ENCODE results near the gene PCDHGB2.
"Not testable (repeated sequence)": the region's sequence is repeated elsewhere in the genome, so short reads cannot be mapped to it uniquely, and the experiment has no call there.

PCDHGB2 gene

GRCh38 chr5:141403387-141403786 is 43.6 kb downstream of the PCDHGB2 start:
- Histone ChIP-seq H3K4me3 (peak overlapping the region; percentile 53), H3K27ac (no peak overlapping the region)
- DNase-seq (ENCODE audit: low spot score): no peak
- no peak for TF ChIP-seq CTCF (IDR thresholded peaks at IDR 0.05)

GRCh38 chr5:141407790-141408505 is 48.2 kb downstream of the PCDHGB2 start, which contains the start of gene PCDHGB6:
PCDHGB6 (plus strand) TSS chr5:141408021; CDS start chr5:141408203, 182 bp downstream.
- H3K4me3 ChIP-seq: peak within 1 kb of the TSS; percentile 61
- not testable (repeated sequence) for DNase-seq (ENCODE audit: low spot score); H3K27ac ChIP-seq

GRCh38 chr5:141409598-141410306 is 50.0 kb downstream of the PCDHGB2 start:
- Histone ChIP-seq H3K27ac (no peak overlapping the region), H3K4me3 (peak overlapping the region; percentile 34)
- TF ChIP-seq CTCF (IDR thresholded peaks at IDR 0.05): no peak
- no peak for DNase-seq (ENCODE audit: low spot score)

- no peak for DNase-seq (ENCODE audit: low spot score)
- no peak for TF ChIP-seq CTCF (IDR thresholded peaks at IDR 0.05)
- peak overlapping the region; percentile 6 for H3K4me3 ChIP-seq
- H3K27ac ChIP-seq: no peak overlapping the region
Measured at GRCh38 chr5:141411575-141411974, 51.8 kb downstream of the PCDHGB2 start.
